Activated naive CD8-positive, alpha-beta T cell treated with anti-CD3 and anti-CD28 coated beads, Interleukin-2, amount 50 U/mL, for 16 hours (primary cell): Measurements from ENCODE around the gene TK1.

Source experiments
- DNase-seq: peaks from one replicate; pipeline ENCODE4 v3.0.0-alpha.2; 2020; ENCODE audit warnings: low read depth, low spot score

The TK1 gene

GRCh38 chr17:78133971-78134898 is 52.6 kb downstream of the TK1 start:
- no peak for DNase-seq

DNA sequence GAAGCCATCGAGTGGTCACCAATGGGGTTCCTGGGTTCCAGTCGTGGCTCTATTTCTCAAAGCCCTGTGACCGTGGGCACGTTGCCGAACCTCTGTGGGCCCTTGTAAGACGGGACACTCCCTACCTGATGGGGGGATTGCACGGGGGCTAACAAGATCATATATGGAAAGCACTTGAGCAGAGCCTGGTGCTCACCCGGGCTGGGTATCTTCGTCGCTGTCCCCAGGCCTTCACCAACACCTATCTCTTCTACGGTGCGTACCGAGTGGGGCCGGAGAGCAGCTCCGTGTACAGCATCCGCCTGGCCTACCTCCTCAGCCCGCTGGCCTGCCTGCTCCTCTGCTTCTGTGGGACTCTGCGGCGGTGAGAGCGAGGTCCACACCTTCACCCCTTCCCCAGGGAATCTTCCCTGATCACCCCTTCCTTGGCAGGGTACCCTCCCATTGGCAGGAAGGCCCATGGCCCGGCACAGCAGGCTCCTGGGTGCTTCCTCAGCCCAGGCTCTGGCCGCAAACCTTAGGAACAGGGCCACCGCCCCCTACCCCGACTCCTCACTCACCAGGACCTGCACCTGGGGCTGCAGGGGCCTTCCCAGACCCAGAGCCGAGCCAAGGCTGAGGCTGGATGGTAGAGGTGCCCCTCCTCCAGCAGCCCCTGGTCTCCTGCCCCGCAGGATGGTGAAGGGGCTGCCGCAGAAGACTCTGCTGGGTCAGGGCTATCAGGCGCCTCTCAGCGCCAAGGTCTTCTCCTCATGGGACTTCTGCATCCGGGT is 53.5 kb downstream of the TK1 start:
- DNase-seq, result no peak

- DNase-seq, result no peak
Measured at GRCh38 chr17:78132767-78133178, 54.1 kb downstream of the TK1 start.

DNA sequence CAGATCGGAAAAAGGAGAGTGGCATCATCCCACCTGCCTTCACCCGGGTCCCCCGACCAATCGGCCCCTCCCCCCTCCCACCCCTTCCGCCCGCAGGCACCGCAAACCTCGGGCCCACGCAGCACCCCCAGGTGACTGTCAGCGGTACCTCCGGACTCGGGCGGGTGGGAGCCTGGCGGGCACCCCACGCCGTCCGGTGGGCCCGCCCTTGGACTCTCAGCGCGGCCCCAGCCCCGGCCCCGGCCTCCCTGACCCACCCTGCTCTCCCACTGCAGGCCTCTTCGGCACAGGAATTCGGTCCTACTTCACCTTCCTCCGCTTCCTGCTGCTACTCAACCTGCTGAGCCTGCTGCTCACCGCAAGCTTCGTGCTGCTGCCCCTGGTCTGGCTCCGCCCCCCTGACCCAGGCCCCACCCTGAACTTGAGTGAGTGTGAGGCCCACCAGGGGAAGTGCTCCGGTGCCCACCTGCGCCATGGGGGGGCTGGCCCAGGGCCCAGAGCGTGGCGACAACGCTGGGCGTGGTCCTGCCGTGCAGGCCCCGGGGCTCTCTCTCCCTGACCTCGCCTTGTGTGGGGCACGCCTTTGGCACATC is 54.7 kb downstream of the TK1 start:
- DNase-seq, result no peak

GRCh38 chr17:78131172-78132083 is 55.4 kb downstream of the TK1 start:
- no peak for DNase-seq

GRCh38 chr17:78130437-78131101 is 56.3 kb downstream of the TK1 start, which contains the start of gene TMC8:
TMC8 (plus strand) TSS chr17:78130771; CDS start chr17:78131589, 818 bp downstream.
- DNase-seq, result no peak

DNA sequence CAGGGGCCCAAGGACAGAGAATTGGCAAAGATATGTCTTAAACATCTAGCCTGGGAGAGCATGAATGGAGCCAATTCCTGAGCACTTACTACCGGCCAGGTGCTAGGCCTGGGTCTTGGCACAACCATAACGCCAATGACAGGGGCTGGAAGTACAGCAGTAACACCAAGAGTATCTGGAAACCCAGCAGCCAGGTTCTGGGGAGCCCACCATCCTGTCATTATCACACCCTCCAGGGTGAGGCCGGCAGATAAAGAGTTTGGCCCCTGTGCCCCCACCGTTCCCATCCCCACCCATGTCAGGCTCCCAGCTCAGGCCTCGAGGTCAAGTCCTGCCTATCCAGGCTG is 56.8 kb downstream of the TK1 start:
- no peak for DNase-seq

- no peak for DNase-seq
Measured at GRCh38 chr17:78129351-78130089, 57.3 kb downstream of the TK1 start.

- DNase-seq, result no peak
Measured at GRCh38 chr17:78128551-78129350, 58.1 kb downstream of the TK1 start, which contains the start of gene TMC6. TMC6 (minus strand) TSS chr17:78128755; CDS start chr17:78126832, 1,923 bp downstream.

GRCh38 chr17:78127888-78128550 is 58.8 kb downstream of the TK1 start:
- no peak for DNase-seq

GRCh38 chr17:78127239-78127887 is 59.5 kb downstream of the TK1 start:
- DNase-seq, result no peak

DNA sequence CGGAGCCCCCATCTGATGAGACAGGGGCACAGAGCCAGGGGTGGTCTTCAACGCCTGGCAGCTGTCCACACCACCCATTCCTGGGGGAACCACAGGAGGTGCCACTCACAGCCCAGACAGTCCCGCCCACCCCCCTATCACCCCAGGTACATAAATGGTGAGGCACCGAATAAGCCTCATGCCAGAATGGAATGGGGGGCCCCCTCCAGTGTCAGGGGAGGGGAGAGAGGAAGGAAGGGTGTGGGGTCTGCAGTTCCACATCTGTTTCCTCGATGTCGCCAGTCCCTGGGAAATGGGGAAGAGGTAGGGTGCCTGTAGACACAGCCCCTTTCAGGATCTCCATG is 60.0 kb downstream of the TK1 start:
- DNase-seq, result no peak

DNA sequence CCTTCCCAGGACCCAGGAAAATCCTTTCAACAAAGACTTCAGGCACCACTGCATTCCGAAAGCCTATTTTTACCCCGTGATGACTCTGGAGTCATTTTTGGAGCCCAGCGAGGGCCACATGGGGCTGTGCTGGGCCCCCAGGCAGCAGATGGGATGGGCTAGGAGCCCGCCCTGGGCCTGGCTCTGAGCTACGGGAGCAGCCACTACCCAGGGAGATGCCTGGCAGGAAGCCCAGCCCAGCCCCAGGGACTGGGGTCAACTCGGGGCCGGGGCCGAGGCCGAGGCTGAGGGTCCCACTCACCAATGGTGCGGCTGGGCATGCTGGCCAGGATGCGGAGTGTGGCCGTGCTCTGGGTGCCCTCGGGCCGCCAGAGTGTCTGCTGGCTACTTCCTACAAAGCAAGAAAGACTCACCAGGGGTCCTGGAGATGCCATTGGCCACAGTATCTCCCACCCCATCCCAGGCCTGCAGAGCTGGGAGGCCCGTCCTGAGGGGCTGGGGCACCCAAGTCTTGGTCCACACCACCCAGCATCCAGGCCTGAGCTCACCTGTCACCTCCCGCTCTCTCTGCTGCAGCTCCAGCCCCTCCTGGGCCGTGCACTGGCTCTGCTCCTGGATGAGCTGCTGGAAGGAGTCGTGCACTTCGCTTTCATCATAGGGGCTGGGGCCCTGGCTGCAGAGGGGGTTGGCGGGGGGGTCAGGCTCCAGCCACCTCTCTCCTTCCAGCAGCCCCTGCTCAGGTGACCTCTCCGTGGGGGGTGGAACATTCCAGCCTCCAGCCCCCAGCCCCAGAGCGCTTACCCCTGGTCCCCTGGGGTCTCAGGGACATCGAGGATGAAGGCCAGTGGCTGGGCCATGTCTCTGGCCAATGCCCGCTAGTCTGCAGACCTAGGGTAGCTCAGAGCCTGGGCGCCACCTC is 60.6 kb downstream of the TK1 start:
- DNase-seq, result no peak

DNA sequence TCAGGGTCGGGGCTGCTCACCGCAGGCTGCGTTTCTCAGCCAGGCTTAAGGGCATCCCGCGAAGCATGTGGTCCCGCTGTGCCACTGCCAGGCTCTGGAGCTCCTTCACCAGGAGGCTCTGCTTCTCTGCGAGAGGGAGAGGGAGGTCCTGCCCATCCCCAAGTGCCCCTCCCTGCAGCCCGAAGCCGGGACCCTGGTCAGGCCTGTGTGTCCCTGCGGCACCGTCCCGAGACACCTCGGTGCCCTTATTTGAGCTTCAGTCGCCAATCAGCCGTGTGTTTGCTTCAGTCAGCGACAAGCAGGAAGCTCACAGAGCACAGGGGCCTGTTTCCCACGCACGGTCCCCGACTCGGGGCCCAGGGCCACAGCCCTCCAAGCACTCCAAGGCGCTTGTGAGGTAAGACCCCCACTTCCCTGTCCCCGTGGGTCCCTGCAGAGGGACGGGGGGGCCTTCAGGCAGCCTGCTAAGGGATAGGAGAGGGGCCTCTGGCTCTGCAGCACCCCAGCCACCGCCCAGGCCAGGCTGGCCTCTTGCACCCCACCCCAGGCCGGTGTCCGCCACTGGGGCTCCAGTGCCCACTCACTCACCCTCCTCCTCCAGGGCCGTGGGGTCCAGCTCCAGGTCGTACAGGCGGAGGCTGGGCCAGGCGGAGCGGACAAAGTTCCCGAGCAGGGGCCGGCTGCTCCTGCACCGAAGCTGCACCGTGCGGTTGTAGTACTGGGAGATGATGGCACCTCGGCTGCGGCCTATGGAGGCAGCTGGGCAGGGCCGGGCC is 61.5 kb downstream of the TK1 start:
- no peak for DNase-seq

- DNase-seq, result no peak
Measured at GRCh38 chr17:78124836-78125137, 62.1 kb downstream of the TK1 start.
